HepG2 (cell line): ENCODE data around the gene ANKRD65. TPM values are rescaled to one million over a fixed set of nuclear protein-coding genes. Genes with fewer than 3 reads are reported as not detected.

ENCODE experiments used
- ATF3 ChIP-seq: sonication (generic); formaldehyde crosslinking; IDR thresholded peaks from 2 replicates; pipeline ENCODE4 v1.4.0; 2020; ENCODE audit warnings: missing genetic modification reagents
- EZH2 ChIP-seq: conservative IDR thresholded peaks from 2 replicates; pipeline ENCODE4 v1.6.1; 2012; ENCODE audit warnings: mild to moderate bottlenecking, low read depth, low read length, moderate library complexity
- GMEB2 ChIP-seq: IDR thresholded peaks from 2 replicates; pipeline ENCODE4 v1.6.1; 2016; ENCODE audit warnings: missing biosample characterization, missing genetic modification reagents, low read depth
- HNF4A ChIP-seq: sonication (generic); formaldehyde crosslinking; IDR thresholded peaks from 2 replicates; pipeline ENCODE4 v1.4.0; 2020; ENCODE audit warnings: missing genetic modification reagents
- MNT ChIP-seq: fragments of 450-650 bp; IDR thresholded peaks from 2 replicates; pipeline ENCODE4 v1.6.1; 2016
- NR2C2 ChIP-seq: sonication (generic); formaldehyde crosslinking; IDR thresholded peaks from 2 replicates; pipeline ENCODE4 v1.4.0; 2020; ENCODE audit warnings: missing genetic modification reagents, mild to moderate bottlenecking, moderate library complexity, borderline replicate concordance
- SKI ChIP-seq: fragments of 450-650 bp; IDR thresholded peaks from one replicate; pipeline ENCODE4 v1.6.1; 2018; ENCODE audit warnings: mild to moderate bottlenecking; ENCODE audit not compliant: partially characterized antibody
- SP5 ChIP-seq: IDR thresholded peaks from 2 replicates; pipeline ENCODE4 v1.6.1; 2016; ENCODE audit warnings: low read depth, borderline replicate concordance
- SRSF4 ChIP-seq: fragments of 200-400 bp; formaldehyde crosslinking; IDR thresholded peaks from one replicate; pipeline ENCODE4 v1.6.1; 2018; ENCODE audit warnings: mild to moderate bottlenecking, low read depth, low read length, moderate library complexity; ENCODE audit not compliant: poor library complexity, severe bottlenecking
- SRY ChIP-seq: sonication (generic); formaldehyde crosslinking; IDR thresholded peaks from 2 replicates; pipeline ENCODE4 v1.8.0; 2022; ENCODE audit warnings: mild to moderate bottlenecking, missing genetic modification reagents
- TFDP1 ChIP-seq: IDR thresholded peaks from 2 replicates; pipeline ENCODE4 v1.6.1; 2016; ENCODE audit warnings: missing compliant biosample characterization, missing genetic modification reagents, borderline replicate concordance
- TOPORS ChIP-seq: sonication (generic); formaldehyde crosslinking; IDR thresholded peaks from 2 replicates; pipeline ENCODE4 v1.8.0; 2023; ENCODE audit warnings: mild to moderate bottlenecking, missing genetic modification reagents
- YEATS2 ChIP-seq: sonication (generic); formaldehyde crosslinking; IDR thresholded peaks from 2 replicates; pipeline ENCODE4 v1.4.0; 2020; ENCODE audit warnings: missing genetic modification reagents, borderline replicate concordance
- ZBTB3 ChIP-seq: sonication (generic); formaldehyde crosslinking; IDR thresholded peaks from 2 replicates; pipeline ENCODE4 v1.4.0; 2020; ENCODE audit warnings: low read depth, mild to moderate bottlenecking, moderate library complexity, missing genetic modification reagents, borderline replicate concordance
- ZNF143 ChIP-seq: sonication (generic); formaldehyde crosslinking; IDR thresholded peaks from 2 replicates; pipeline ENCODE4 v1.4.0; 2020; ENCODE audit warnings: missing genetic modification reagents
- ZNF280D ChIP-seq: sonication (generic); formaldehyde crosslinking; IDR thresholded peaks from 2 replicates; pipeline ENCODE4 v1.5.1; 2020; ENCODE audit warnings: mild to moderate bottlenecking, missing genetic modification reagents
- ZNF34 ChIP-seq: sonication (generic); formaldehyde crosslinking; IDR thresholded peaks from 2 replicates; pipeline ENCODE4 v1.4.0; 2020; ENCODE audit warnings: mild to moderate bottlenecking, missing genetic modification reagents, borderline replicate concordance
- ZNF414 ChIP-seq: sonication (generic); formaldehyde crosslinking; IDR thresholded peaks from 2 replicates; pipeline ENCODE4 v1.5.0; 2020; ENCODE audit warnings: missing genetic modification reagents
- ZNF703 ChIP-seq: sonication (generic); formaldehyde crosslinking; IDR thresholded peaks from 2 replicates; pipeline ENCODE4 v1.5.1; 2020; ENCODE audit warnings: missing genetic modification reagents, mild to moderate bottlenecking, moderate library complexity, borderline replicate concordance
- polyA plus RNA-seq, 8 experiments: library from polyadenylated mRNA; depleted of rRNA in 3 of 8; stranded (reverse) in 7 of 8; unstranded in 1 of 8; fragments of >200 nt; fragmentation: Illumina TruSeq in 4 of 8; extraction: Trizol in 4 of 8; gene quantifications; 2 replicates each; pipeline versions ENCODE4 v1.2.1 to v1.2.3, GENCODE V29; 2011 to 2016; ENCODE audit warnings: low read depth in 4 of 8, missing spikeins in 1 of 8, mixed read lengths in 1 of 8; ENCODE audit not compliant: insufficient read depth in 1 of 8
- total RNA-seq, 5 experiments: library from RNA; depleted of rRNA; stranded (reverse); fragments of >200 nt; fragmentation: Illumina TruSeq; extraction: Trizol; gene quantifications; 2 replicates each; pipeline ENCODE4 v1.2.3, GENCODE V29; 2016; ENCODE audit warnings: low read depth in 1 of 5

Gene ANKRD65
- total and polyA plus RNA-seq, 2 of the 13 experiments (the other 11 are each of a cell fraction or from before 2014, with no cell fraction given) = 12.1 to 30.1 TPM

- TF ChIP-seq SRY (CRISPR knock-in tag) = peak; percentile 75; the same call in 1 of the 2 replicates
- TF ChIP-seq ZNF414 (CRISPR knock-in tag) = peak; percentile 95; the same call in 1 of the 2 replicates
- TF ChIP-seq SP5 (CRISPR knock-in tag) = 0 out of 2 replicates have a peak, but pooled peaks have one; percentile 40
- TF ChIP-seq ZBTB3 (CRISPR knock-in tag) = peak; percentile 84; the same call in 1 of the 2 replicates
- TF ChIP-seq SRSF4 = no peak
- peak; percentile 28; the same call in 1 of the 2 replicates for TF ChIP-seq ZNF34 (CRISPR knock-in tag)
- TF ChIP-seq MNT = peak; percentile 54
- no peak for TF ChIP-seq SKI
- TF ChIP-seq TOPORS = peak; percentile 87
- no peak for TF ChIP-seq ZNF703 (CRISPR knock-in tag)
- TF ChIP-seq ZNF280D (CRISPR knock-in tag) = 0 out of 2 replicates have a peak, but pooled peaks have one; percentile 0
- peak; percentile 70; the same call in 1 of the 2 replicates for TF ChIP-seq TFDP1
- TF ChIP-seq ATF3 (CRISPR knock-in tag) = peak; percentile 66
- TF ChIP-seq YEATS2 (CRISPR knock-in tag) = peak; percentile 95
- peak; percentile 90 for TF ChIP-seq HNF4A (CRISPR knock-in tag)
- TF ChIP-seq EZH2 = no peak
- TF ChIP-seq ZNF143 (CRISPR knock-in tag) = peak; percentile 96
- TF ChIP-seq GMEB2 (CRISPR knock-in tag) = peak; percentile 64; the same call in 1 of the 2 replicates
- peak; percentile 100 for TF ChIP-seq NR2C2
These were observed 14.0 kb downstream of the ANKRD65 start, which contains the start of gene MRPL20 (continued) for GRCh38 chr1:1406821-1407635.
